Stimulated activated CD8-positive, alpha-beta memory T cell treated with anti-CD3 and anti-CD28 coated beads, Interleukin-4, amount 100 ng/mL, for 48 hours (primary cell): ENCODE data around the gene P2RX5.
A peak's percentile ranks its signal among the peaks of the same experiment; 100 is the strongest.

Experiments used
- DNase-seq: peaks from one replicate; pipeline ENCODE4 v3.0.0-alpha.2; 2020

Gene P2RX5

GRCh38 chr17:3681057-3681456, 14.9 kb downstream of the P2RX5 start:
- no peak for DNase-seq

GRCh38 chr17:3679531-3680126, 16.3 kb downstream of the P2RX5 start:
- DNase-seq: no peak

GRCh38 chr17:3678821-3679530, 17.0 kb downstream of the P2RX5 start:
- no peak for DNase-seq

- DNase-seq: no peak
These were observed 17.7 kb downstream of the P2RX5 start for GRCh38 chr17:3678095-3678820.

GRCh38 chr17:3675886-3676285, 20.1 kb downstream of the P2RX5 start:
- DNase-seq: no peak

- no peak for DNase-seq
These were observed 23.4 kb downstream of the P2RX5 start for GRCh38 chr17:3672571-3672970.

- no peak for DNase-seq
These were observed 26.4 kb downstream of the P2RX5 start for GRCh38 chr17:3669548-3669947.

GRCh38 chr17:3669085-3669347, 26.9 kb downstream of the P2RX5 start:
- DNase-seq: no peak

GRCh38 chr17:3668279-3669084, 27.5 kb downstream of the P2RX5 start, which contains the start of the genes EMC6 and TAX1BP3:
Gene EMC6, plus strand, starts transcription at chr17:3668812. Its CDS starts 335 bp downstream, at chr17:3669147.
Gene TAX1BP3, minus strand, starts transcription at chr17:3668578. Its CDS starts 52 bp downstream, at chr17:3668526.
- peak; percentile 99 for DNase-seq

- DNase-seq: peak; percentile 36
These were observed 28.3 kb downstream of the P2RX5 start for GRCh38 chr17:3667366-3668278.

- DNase-seq: no peak
These were observed 29.4 kb downstream of the P2RX5 start for GRCh38 chr17:3666516-3666915.

- no peak for DNase-seq
These were observed 30.1 kb downstream of the P2RX5 start for GRCh38 chr17:3665834-3666233.

- DNase-seq: no peak
These were observed 32.6 kb downstream of the P2RX5 start for GRCh38 chr17:3663102-3664011.

- no peak for DNase-seq
These were observed 35.6 kb downstream of the P2RX5 start for GRCh38 chr17:3660311-3660891.

- no peak for DNase-seq
These were observed 36.3 kb downstream of the P2RX5 start for GRCh38 chr17:3659541-3660111.

- no peak for DNase-seq
These were observed 37.0 kb downstream of the P2RX5 start for GRCh38 chr17:3658784-3659449.

- DNase-seq: no peak
These were observed 37.8 kb downstream of the P2RX5 start for GRCh38 chr17:3657874-3658783.

- no peak for DNase-seq
These were observed 38.4 kb downstream of the P2RX5 start for GRCh38 chr17:3657588-3657869.
